Occipital lobe (tissue), 2 donors: ENCODE measurements around the gene POU3F3. TPM values are rescaled to one million over a fixed set of nuclear protein-coding genes. Genes with fewer than 3 reads are reported as not detected.

Experiments used
- small RNA-seq: library from RNA; depleted of rRNA; stranded (forward); fragments of <200 nt; gene quantifications from one replicate; pipeline ENCODE3, GENCODE V24; 2014
- total RNA-seq: library from RNA; depleted of rRNA; stranded (reverse); fragments of >200 nt; gene quantifications from one replicate; pipeline ENCODE4 v1.2.3, GENCODE V29; 2014

The POU3F3 gene
- total RNA-seq, 1 donor from 2014 or later = 274 TPM

Small RNA genes lying within 50 kb of the gene (small RNA-seq; reads per million reads assigned to genes)
- gene AC018730.1 = not detected

Other genes starting within 250 kb of the POU3F3 start
- 15.1 TPM for gene MRPS9, start 184.0 kb downstream of the POU3F3 start, total RNA-seq